Measurements from ENCODE around the gene ZNF48. TPM values are rescaled to one million over a fixed set of nuclear protein-coding genes. Genes with fewer than 3 reads are reported as not detected.

The ZNF48 gene
- total and polyA plus RNA-seq, 2 donors: 6.7 to 10.2 TPM

- peaks cover 2% of the 10 kb centered on the region for H3K36me3 ChIP-seq (ENCODE audit: insufficient read depth)
- DNase-seq (ENCODE audit: extremely low spot score): peak; percentile 97
- peak within 1 kb of the TSS; percentile 75 for H3K4me3 ChIP-seq (ENCODE audit: low read depth, low read length)
- H3K4me1 ChIP-seq (ENCODE audit: insufficient read depth): no peaks in the 10 kb centered on the region
- peak within 1 kb of the TSS; percentile 97 for H3K27ac ChIP-seq (ENCODE audit: low read depth)
- WGBS: under 1% methylated on average over 45 of the region's 45 CpGs
Measured at GRCh38 chr16:30355144-30355953, 39.9 kb upstream of the ZNF48 start, which contains the start of gene CD2BP2. Gene CD2BP2, minus strand, starts transcription at chr16:30355308. Its CDS starts 627 bp downstream, at chr16:30354681.

GRCh38 chr16:30355954-30356308, 39.3 kb upstream of the ZNF48 start:
- WGBS: 50% methylated on average over 7 of the region's 7 CpGs
- H3K36me3 ChIP-seq (ENCODE audit: insufficient read depth): no peaks in the 10 kb centered on the region
- no peak for DNase-seq (ENCODE audit: extremely low spot score)
- H3K4me3 ChIP-seq (ENCODE audit: low read depth, low read length): peak overlapping the region; percentile 44
- H3K4me1 ChIP-seq (ENCODE audit: insufficient read depth): no peaks in the 10 kb centered on the region
- peak overlapping the region; percentile 97 for H3K27ac ChIP-seq (ENCODE audit: low read depth)

- Histone ChIP-seq H3K4me3 (ENCODE audit: low read depth, low read length) (peak overlapping the region; percentile 44), H3K27ac (ENCODE audit: low read depth) (no peak overlapping the region), H3K4me1 (ENCODE audit: insufficient read depth) (no peaks in the 10 kb centered on the region), H3K36me3 (ENCODE audit: insufficient read depth) (no peaks in the 10 kb centered on the region)
- 71% methylated on average over 12 of the region's 12 CpGs for WGBS
- no peak for DNase-seq (ENCODE audit: extremely low spot score)
Measured at GRCh38 chr16:30356401-30357084, 38.7 kb upstream of the ZNF48 start.

GRCh38 chr16:30357085-30357714, 38.0 kb upstream of the ZNF48 start:
- Histone ChIP-seq H3K4me3 (ENCODE audit: low read depth, low read length) (no peak overlapping the region), H3K27ac (ENCODE audit: low read depth) (no peak overlapping the region), H3K36me3 (ENCODE audit: insufficient read depth) (no peaks in the 10 kb centered on the region), H3K4me1 (ENCODE audit: insufficient read depth) (no peaks in the 10 kb centered on the region)
- 70% methylated on average over 5 of the region's 5 CpGs for WGBS
- DNase-seq (ENCODE audit: extremely low spot score): no peak

GRCh38 chr16:30357715-30358576, 37.3 kb upstream of the ZNF48 start:
- H3K36me3 ChIP-seq (ENCODE audit: insufficient read depth): no peaks in the 10 kb centered on the region
- WGBS: 85% methylated on average over 37 of the region's 37 CpGs

GRCh38 chr16:30358577-30358936, 36.7 kb upstream of the ZNF48 start:
- 88% methylated on average over 9 of the region's 9 CpGs for WGBS
- DNase-seq (ENCODE audit: extremely low spot score): no peak
- no peak overlapping the region for H3K4me3 ChIP-seq (ENCODE audit: low read depth, low read length)
- H3K27ac ChIP-seq (ENCODE audit: low read depth): no peak overlapping the region
- no peaks in the 10 kb centered on the region for H3K4me1 ChIP-seq (ENCODE audit: insufficient read depth)
- no peaks in the 10 kb centered on the region for H3K36me3 ChIP-seq (ENCODE audit: insufficient read depth)

More at GRCh38 chr16:30357715-30358576, 37.3 kb upstream of the ZNF48 start:
- no peak for DNase-seq (ENCODE audit: extremely low spot score)
- H3K27ac ChIP-seq (ENCODE audit: low read depth): no peak overlapping the region
- H3K4me3 ChIP-seq (ENCODE audit: low read depth, low read length): no peak overlapping the region
- H3K4me1 ChIP-seq (ENCODE audit: insufficient read depth): no peaks in the 10 kb centered on the region

GRCh38 chr16:30358990-30359870, 36.0 kb upstream of the ZNF48 start:
- Histone ChIP-seq H3K4me3 (ENCODE audit: low read depth, low read length) (no peak overlapping the region), H3K27ac (ENCODE audit: low read depth) (no peak overlapping the region), H3K36me3 (ENCODE audit: insufficient read depth) (no peaks in the 10 kb centered on the region), H3K4me1 (ENCODE audit: insufficient read depth) (no peaks in the 10 kb centered on the region)
- no peak for DNase-seq (ENCODE audit: extremely low spot score)
- 87% methylated on average over 28 of the region's 28 CpGs for WGBS

- H3K27ac ChIP-seq (ENCODE audit: low read depth): no peak overlapping the region
- H3K4me3 ChIP-seq (ENCODE audit: low read depth, low read length): no peak overlapping the region
- no peaks in the 10 kb centered on the region for H3K4me1 ChIP-seq (ENCODE audit: insufficient read depth)
- WGBS: 81% methylated on average over 6 of the region's 6 CpGs
- no peak for DNase-seq (ENCODE audit: extremely low spot score)
- H3K36me3 ChIP-seq (ENCODE audit: insufficient read depth): no peaks in the 10 kb centered on the region
Measured at GRCh38 chr16:30359871-30360170, 35.4 kb upstream of the ZNF48 start.

- H3K4me1 ChIP-seq (ENCODE audit: insufficient read depth): no peaks in the 10 kb centered on the region
- H3K27ac ChIP-seq (ENCODE audit: low read depth): no peak overlapping the region
- H3K36me3 ChIP-seq (ENCODE audit: insufficient read depth): no peaks in the 10 kb centered on the region
- H3K4me3 ChIP-seq (ENCODE audit: low read depth, low read length): no peak overlapping the region
- 92% methylated on average over 7 of the region's 7 CpGs for WGBS
- DNase-seq (ENCODE audit: extremely low spot score): no peak
Measured at GRCh38 chr16:30361180-30361579, 34.0 kb upstream of the ZNF48 start.

- H3K36me3 ChIP-seq (ENCODE audit: insufficient read depth): no peaks in the 10 kb centered on the region
- no peak overlapping the region for H3K27ac ChIP-seq (ENCODE audit: low read depth)
- no peak overlapping the region for H3K4me3 ChIP-seq (ENCODE audit: low read depth, low read length)
- DNase-seq (ENCODE audit: extremely low spot score): no peak
- H3K4me1 ChIP-seq (ENCODE audit: insufficient read depth): no peaks in the 10 kb centered on the region
- 80% methylated on average over 10 of the region's 10 CpGs for WGBS
Measured at GRCh38 chr16:30365200-30365599, 30.0 kb upstream of the ZNF48 start.

- WGBS: 79% methylated on average over 4 of the region's 4 CpGs
- no peak for DNase-seq (ENCODE audit: extremely low spot score)
- H3K27ac ChIP-seq (ENCODE audit: low read depth): no peak overlapping the region
- H3K36me3 ChIP-seq (ENCODE audit: insufficient read depth): no peaks in the 10 kb centered on the region
- H3K4me3 ChIP-seq (ENCODE audit: low read depth, low read length): no peak overlapping the region
- no peaks in the 10 kb centered on the region for H3K4me1 ChIP-seq (ENCODE audit: insufficient read depth)
Measured at GRCh38 chr16:30366511-30366910, 28.7 kb upstream of the ZNF48 start.

GRCh38 chr16:30367349-30368009, 27.7 kb upstream of the ZNF48 start:
- 65% methylated on average over 10 of the region's 10 CpGs for WGBS
- H3K4me1 ChIP-seq (ENCODE audit: insufficient read depth): no peaks in the 10 kb centered on the region

More at GRCh38 chr16:30367349-30368009, 27.7 kb upstream of the ZNF48 start:
- no peak for DNase-seq (ENCODE audit: extremely low spot score)
- H3K27ac ChIP-seq (ENCODE audit: low read depth): no peak overlapping the region
- H3K4me3 ChIP-seq (ENCODE audit: low read depth, low read length): peak overlapping the region; percentile 1
- no peaks in the 10 kb centered on the region for H3K36me3 ChIP-seq (ENCODE audit: insufficient read depth)
